HG02852 (cell line): ENCODE results near the gene CTIF.
"Not testable (repeated sequence)": the region's sequence is repeated elsewhere in the genome, so short reads cannot be mapped to it uniquely, and the experiment has no call there.

ENCODE experiments used
- ATAC-seq: cut with Tn5 transposase; IDR thresholded peaks from one replicate; pipeline ENCODE4 v1.9.1; 2021; ENCODE audit warnings: mild to moderate bottlenecking, moderate library complexity; ENCODE audit not compliant: unreplicated experiment

Gene CTIF

GRCh38 chr18:48811401-48811800, 272.6 kb downstream of the CTIF start:
- ATAC-seq: peak; percentile 55

- ATAC-seq: not testable (repeated sequence)
These were observed 273.2 kb downstream of the CTIF start for GRCh38 chr18:48811977-48812451.

- no peak for ATAC-seq
These were observed 274.5 kb downstream of the CTIF start for GRCh38 chr18:48813321-48813720.

GRCh38 chr18:48813833-48814489, 275.1 kb downstream of the CTIF start:
- ATAC-seq: no peak

GRCh38 chr18:48814490-48815178, 275.8 kb downstream of the CTIF start:
- no peak for ATAC-seq

GRCh38 chr18:48815179-48815515, 276.3 kb downstream of the CTIF start:
- no peak for ATAC-seq

DNA sequence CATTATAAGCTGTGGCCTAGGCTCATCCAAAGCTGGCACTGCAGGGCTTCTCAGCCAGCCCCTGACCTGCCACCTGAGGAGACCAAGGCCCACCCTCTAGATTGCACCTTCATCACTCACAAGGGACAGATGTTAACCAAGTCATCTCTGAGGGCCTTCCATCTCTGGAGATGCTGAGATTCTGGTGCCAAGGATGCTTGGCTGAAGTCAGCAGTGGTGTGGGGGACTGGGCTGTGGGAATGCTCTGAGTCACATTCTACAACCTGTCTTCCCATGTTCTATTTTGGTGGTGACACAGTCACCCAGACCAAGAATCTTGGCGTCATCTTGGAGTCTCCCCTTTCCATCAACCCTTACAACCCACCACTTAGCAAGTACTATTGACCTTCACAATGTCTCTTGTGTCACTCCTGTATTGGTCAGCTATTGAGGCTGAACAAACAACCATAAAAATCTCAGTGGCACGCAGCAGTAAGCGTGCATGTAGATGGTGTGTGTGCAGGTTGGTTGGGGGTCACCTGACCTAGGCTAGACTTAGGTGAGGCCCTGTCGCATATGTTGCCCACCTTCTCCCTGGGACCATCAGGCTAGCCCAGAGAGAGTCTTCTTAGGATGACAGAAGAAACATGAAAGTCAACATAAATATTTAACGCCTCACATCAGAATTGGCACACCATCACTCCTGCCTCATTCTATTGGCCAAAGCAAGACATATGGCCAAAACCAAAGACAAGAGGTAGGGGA, 276.9 kb downstream of the CTIF start:
- ATAC-seq: no peak

DNA sequence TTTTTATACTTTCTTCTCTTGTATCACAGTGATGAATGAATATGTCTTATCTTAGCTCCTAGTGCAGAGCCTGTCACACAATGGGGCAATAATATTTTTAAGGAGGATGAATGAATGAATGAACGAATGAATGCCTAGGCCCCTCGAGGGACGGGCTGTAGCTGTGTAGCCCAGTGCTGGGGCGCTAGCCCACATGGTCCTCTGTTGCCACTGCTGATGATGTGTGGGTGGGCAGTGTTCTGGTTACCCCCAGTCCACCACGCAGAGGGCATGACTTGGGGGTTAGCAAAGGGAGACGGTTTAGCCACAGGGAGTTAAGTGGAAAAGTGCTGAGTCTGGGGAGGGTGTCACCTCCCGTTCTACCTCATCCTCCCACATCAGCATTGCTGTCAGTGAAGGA, 277.7 kb downstream of the CTIF start:
- ATAC-seq: no peak

- ATAC-seq: no peak
These were observed 278.2 kb downstream of the CTIF start for GRCh38 chr18:48817021-48817461.

- no peak for ATAC-seq
These were observed 279.8 kb downstream of the CTIF start for GRCh38 chr18:48818329-48819254.

GRCh38 chr18:48819276-48819675, 280.4 kb downstream of the CTIF start:
- ATAC-seq: no peak

DNA sequence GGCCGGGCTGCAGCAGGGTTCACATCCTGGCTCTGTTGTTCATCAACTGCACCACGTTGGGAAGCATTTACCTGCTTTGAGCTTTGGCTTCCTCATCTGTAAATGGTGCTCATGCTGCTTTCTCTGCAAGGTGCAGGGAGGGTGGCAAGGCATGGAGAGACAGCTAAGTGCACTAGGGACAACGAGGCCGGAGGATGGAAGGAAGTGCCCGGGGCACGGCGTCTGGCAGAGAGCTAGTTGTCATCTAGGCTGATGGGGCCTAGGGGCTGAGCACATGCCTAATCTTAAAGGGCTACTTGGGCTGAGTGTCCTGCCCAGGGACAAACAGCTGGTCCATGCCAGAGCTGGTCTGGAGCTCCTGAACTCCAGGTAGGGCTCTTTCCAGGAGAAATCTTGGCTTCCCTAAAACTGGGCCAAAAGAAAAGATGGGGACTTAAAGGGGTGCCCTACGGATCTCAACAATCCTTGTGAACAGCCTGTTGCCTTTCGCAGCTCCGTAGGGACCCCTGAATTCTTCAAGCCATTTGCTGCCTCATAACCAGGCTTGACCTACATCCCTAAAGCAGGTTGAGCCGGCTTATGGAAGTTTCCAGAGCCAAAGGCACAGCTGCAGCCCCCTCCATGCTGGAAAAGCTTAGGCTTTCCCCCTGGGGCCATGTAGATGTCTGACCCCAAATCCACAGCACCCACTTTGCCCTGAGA, 281.1 kb downstream of the CTIF start:
- ATAC-seq: no peak

GRCh38 chr18:48820483-48821250, 281.8 kb downstream of the CTIF start:
- peak; percentile 86 for ATAC-seq

GRCh38 chr18:48821251-48821590, 282.4 kb downstream of the CTIF start:
- peak; percentile 16 for ATAC-seq

DNA sequence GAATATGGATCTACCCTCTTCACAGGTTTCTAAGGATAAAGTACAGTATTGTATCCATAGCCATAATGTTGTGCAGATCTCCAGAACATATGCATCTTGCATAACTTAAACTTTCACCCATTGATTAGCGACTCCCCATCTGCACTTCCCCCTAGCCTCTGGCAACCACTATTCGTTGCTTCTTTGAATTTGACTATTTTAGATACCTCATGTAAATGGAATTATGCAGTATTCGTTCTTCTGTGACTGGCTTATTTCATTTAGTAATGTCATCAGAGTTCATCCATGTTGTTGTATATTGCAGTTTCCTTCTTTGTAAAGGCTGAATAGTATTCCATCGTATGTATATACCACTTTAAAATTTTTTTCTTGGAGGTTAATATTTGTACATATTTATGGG, 283.0 kb downstream of the CTIF start:
- no peak for ATAC-seq

DNA sequence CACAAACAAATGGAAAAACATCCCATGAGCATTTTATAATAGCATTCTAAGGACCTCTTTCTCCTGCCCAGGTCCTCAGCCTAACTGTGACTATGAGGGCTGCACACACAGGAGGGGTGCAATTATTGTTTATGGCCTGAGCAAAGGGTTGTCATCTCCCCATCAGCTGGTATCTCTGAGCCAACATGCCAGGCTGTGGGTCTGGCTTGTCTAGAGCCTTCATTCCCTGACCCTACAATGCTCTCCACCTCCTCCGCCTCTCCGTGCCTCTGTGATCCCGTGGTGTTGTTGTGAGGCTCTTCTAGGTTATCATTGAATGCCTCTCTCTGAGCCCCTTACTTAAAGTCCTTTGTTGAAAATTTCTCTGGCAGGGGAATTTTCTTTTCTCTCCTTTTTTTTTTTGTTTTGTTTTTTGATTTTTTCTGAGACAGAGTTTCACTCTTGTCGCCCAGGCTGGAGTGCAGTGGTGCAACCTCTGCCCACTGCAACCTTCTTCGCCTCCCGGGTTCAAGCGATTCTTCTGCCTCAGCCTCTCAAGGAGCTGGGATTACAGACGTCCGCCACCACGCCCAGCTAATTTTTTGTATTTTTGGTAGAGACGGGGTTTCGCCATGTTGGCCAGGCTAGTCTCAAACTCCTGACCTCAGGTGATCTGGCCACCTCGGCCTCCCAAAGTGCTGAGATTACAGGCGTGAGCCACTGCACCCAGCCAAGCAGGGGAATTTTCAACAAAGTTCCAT, 285.6 kb downstream of the CTIF start:
- no peak for ATAC-seq

DNA sequence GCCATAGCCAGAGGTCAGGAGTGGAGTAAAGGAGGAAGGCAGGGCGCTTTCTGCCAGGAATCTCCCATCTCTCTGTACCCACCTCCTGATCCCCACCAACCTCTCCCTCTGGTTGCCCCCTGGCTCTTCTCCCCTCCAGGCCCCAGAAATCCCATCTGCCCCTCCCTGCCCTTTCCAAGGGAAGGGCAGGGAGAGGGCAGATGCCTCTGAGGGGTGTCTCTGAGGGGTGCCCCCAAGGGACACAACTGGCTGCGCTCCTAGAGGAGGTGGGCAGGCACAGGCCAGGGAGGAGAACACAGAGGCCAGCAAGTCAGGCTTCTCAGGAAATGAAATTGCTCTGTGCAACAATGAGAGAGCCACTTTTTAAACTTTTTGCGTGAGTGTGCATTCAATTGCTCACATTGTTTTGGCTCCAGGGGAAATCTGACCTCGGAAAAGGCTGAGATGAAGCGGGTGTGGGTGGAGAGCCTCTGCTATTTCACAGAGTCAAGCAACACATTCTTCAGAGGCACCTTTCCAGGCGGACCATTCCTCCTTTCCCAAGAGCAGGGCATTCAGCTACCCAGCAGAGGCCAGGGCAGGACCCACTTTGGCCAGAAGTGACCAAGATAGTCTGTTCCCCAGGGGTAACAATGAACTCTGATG, 286.4 kb downstream of the CTIF start:
- ATAC-seq: no peak

DNA sequence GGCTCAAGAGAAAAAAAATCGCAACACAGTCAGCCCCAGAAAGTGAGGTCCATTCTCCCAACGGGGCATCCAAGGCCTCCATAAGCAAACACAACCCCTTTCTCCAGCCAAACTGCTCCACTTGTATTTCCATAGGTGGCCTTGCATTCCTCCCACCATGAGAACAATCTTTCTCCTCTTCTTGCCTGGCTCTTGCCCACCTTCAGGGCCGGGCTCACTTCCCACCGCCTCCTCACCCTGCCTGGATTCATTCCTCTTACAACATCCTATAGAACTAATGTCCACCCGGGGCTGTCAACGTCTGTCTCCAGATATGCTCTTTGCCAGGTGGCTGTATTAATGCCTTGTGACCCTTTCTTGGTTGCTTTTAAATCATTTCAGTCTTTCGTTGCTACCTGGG, 287.4 kb downstream of the CTIF start:
- no peak for ATAC-seq
